K562 (cell line): Measurements from ENCODE around the gene TUSC7. TPM values are rescaled to one million over a fixed set of nuclear protein-coding genes. Genes with fewer than 3 reads are reported as not detected.

Source experiments
- ATAC-seq: fragments of 200-7000 bp; cut with Tn5 transposase; 3 replicates; pipeline ENCODE4 v1.9.1; 2020; ENCODE audit warnings: moderate library complexity
- Bru-seq: library from RNA; stranded (reverse); fragments of 400-500 nt; gene quantifications from one replicate; lab custom pipeline; 2021; lab: Mats Ljungman, UMichigan
- BruChase-seq, 2 experiments: library from RNA; stranded (reverse); fragments of 400-500 nt; gene quantifications; one replicate each; lab custom pipeline; 2021; lab: Mats Ljungman, UMichigan
- BruUV-seq: library from RNA; stranded (reverse); fragments of 400-500 nt; replicated peaks from 2 replicates; lab custom pipeline; 2021; lab: Mats Ljungman, UMichigan
- CTCF ChIA-PET: fragments of 300-600 bp; formaldehyde crosslinking; extraction: SDS; loops from one replicate; lab custom pipeline; 2021; ENCODE audit warnings: low intra/inter-chr PET ratio; lab: Yijun Ruan, JAX
- POLR2A ChIA-PET: fragments of 300-600, 350-650 bp; sonication (Branson Sonifier 250); formaldehyde crosslinking; extraction: SDS; loops from one replicate; lab custom pipeline; 2021; ENCODE audit warnings: antibody characterized with exemption, inconsistent platforms; lab: Yijun Ruan, JAX
- DNase-seq, 4 experiments: peaks; one replicate each; pipeline versions ENCODE4 v3.0.0 to v3.0.0-alpha.2; 2011 to 2018; ENCODE audit warnings: low spot score in 3 of 4, mixed read lengths in 3 of 4; ENCODE audit errors: extremely low read depth in 1 of 4
- FAIRE-seq: peaks from 2 replicates; lab custom pipeline; 2011; peaks lifted over from hg19 to GRCh38; lab: Jason Lieb, UNC
- H2AFZ ChIP-seq: 2 replicates; pipeline ENCODE4 v1.6.0; 2011; ENCODE audit warnings: low read depth, low read length, control low read depth, inconsistent platforms
- H3K27ac ChIP-seq: fragments of 200-600 bp; 3 replicates; pipeline ENCODE4 v1.8.0; 2011; ENCODE audit warnings: low read depth, mild to moderate bottlenecking, control low read depth, inconsistent platforms, low read length, moderate library complexity, mixed read lengths; ENCODE audit errors: extremely low read depth
- H3K27me3 ChIP-seq, 2 experiments: fragments of 300-600 bp in 1 of 2; 2 replicates in 1 of 2; 3 replicates in 1 of 2; pipeline versions ENCODE4 v1.6.0 to v1.8.0; 2011; ENCODE audit warnings: inconsistent platforms in 2 of 2, low read length in 2 of 2, mild to moderate bottlenecking in 1 of 2, mixed read lengths in 1 of 2, moderate library complexity in 1 of 2; ENCODE audit not compliant: control insufficient read depth in 2 of 2, insufficient read depth in 2 of 2
- H3K36me3 ChIP-seq: fragments of 300-600 bp; 3 replicates; pipeline ENCODE4 v1.8.0; 2011; ENCODE audit warnings: mild to moderate bottlenecking, low read length, inconsistent platforms; ENCODE audit not compliant: control insufficient read depth, insufficient read depth
- H3K4me1 ChIP-seq, 2 experiments: fragments of 200-600 bp in 1 of 2; replicated peaks in 1 of 2; 2 replicates in 1 of 2; 3 replicates in 1 of 2; pipeline versions ENCODE4 v1.5.1 to v1.8.0; 2011; ENCODE audit warnings: inconsistent platforms in 2 of 2, low read length in 2 of 2, mild to moderate bottlenecking in 1 of 2, mixed read lengths in 1 of 2, moderate library complexity in 1 of 2; ENCODE audit not compliant: control insufficient read depth in 2 of 2, insufficient read depth in 2 of 2
- H3K4me2 ChIP-seq: 2 replicates; pipeline ENCODE4 v1.6.1; 2011; ENCODE audit warnings: low read length, control low read depth, inconsistent platforms, mixed read lengths; ENCODE audit not compliant: insufficient read depth
- H3K4me3 ChIP-seq: fragments of 200-600 bp; sonication (generic), shearing (Covaris generic); 2 replicates; pipeline ENCODE4 v1.5.1; 2016; ENCODE audit warnings: control low read depth, inconsistent platforms
- H3K79me2 ChIP-seq: fragments of 200-600 bp; 3 replicates; pipeline ENCODE4 v1.8.0; 2011; ENCODE audit warnings: low read length, inconsistent platforms; ENCODE audit not compliant: control insufficient read depth, insufficient read depth
- H3K9ac ChIP-seq, 2 experiments: 2 replicates each; pipeline versions ENCODE4 v1.6.0 to v1.6.1; 2011; ENCODE audit warnings: low read depth in 2 of 2, low read length in 2 of 2, control low read depth in 1 of 2, inconsistent platforms in 1 of 2, mild to moderate bottlenecking in 1 of 2, mixed read lengths in 1 of 2; ENCODE audit not compliant: insufficient read depth in 1 of 2
- H3K9me1 ChIP-seq: one replicate; pipeline ENCODE4 v1.6.0; 2011; ENCODE audit warnings: inconsistent platforms, mild to moderate bottlenecking, low read length, moderate library complexity; ENCODE audit not compliant: control insufficient read depth, insufficient read depth
- H3K9me3 ChIP-seq: replicated peaks from 2 replicates; pipeline ENCODE4 v1.5.1; 2011; ENCODE audit warnings: low read depth, low read length, inconsistent platforms; ENCODE audit not compliant: control insufficient read depth, insufficient read depth
- H4K20me1 ChIP-seq: replicated peaks from 2 replicates; pipeline ENCODE4 v1.6.1; 2011; ENCODE audit warnings: low read length, inconsistent platforms, mixed read lengths; ENCODE audit not compliant: control insufficient read depth, insufficient read depth
- ARID1B ChIP-seq: fragments of 450-650 bp; IDR thresholded peaks from 2 replicates; pipeline ENCODE4 v1.6.1; 2016; ENCODE audit warnings: antibody characterized with exemption, mild to moderate bottlenecking, inconsistent platforms
- ATF7 ChIP-seq: fragments of 450-650 bp; IDR thresholded peaks from 2 replicates; pipeline ENCODE4 v1.7.1; 2014; ENCODE audit warnings: mild to moderate bottlenecking, moderate library complexity
- BDP1 ChIP-seq: IDR thresholded peaks from 3 replicates; pipeline ENCODE4 v1.6.1; 2011; ENCODE audit not compliant: insufficient read length, insufficient read depth
- E2F3 ChIP-seq: fragments of 250-450 bp; sonication (Bioruptor Pico); IDR thresholded peaks from 2 replicates; pipeline ENCODE4 v1.4.0; 2020; ENCODE audit warnings: mild to moderate bottlenecking
- EP400 ChIP-seq: fragments of 450-650 bp; IDR thresholded peaks from 2 replicates; pipeline ENCODE4 v1.6.1; 2017; ENCODE audit warnings: antibody characterized with exemption, mild to moderate bottlenecking, moderate library complexity
- KDM4B ChIP-seq, 2 experiments: fragments of 450-650 bp in 1 of 2; sonication (generic) in 1 of 2; IDR thresholded peaks; 2 replicates each; pipeline ENCODE4 v1.6.1; 2016 to 2017; ENCODE audit warnings: borderline replicate concordance in 2 of 2, antibody characterized with exemption in 1 of 2, low read depth in 1 of 2, mild to moderate bottlenecking in 1 of 2
- NFXL1 ChIP-seq: fragments of 450-650 bp; formaldehyde crosslinking; IDR thresholded peaks from 2 replicates; pipeline ENCODE4 v1.4.0; 2021; ENCODE audit warnings: mild to moderate bottlenecking
- RFX1 ChIP-seq: fragments of 450-650 bp; IDR thresholded peaks from 2 replicates; pipeline ENCODE4 v1.6.1; 2016; ENCODE audit warnings: mild to moderate bottlenecking, moderate library complexity
- SRSF9 ChIP-seq: fragments of 200-400 bp; formaldehyde crosslinking; IDR thresholded peaks from 2 replicates; pipeline ENCODE4 v1.6.1; 2017; ENCODE audit warnings: low read depth, low read length, borderline replicate concordance
- STAG1 ChIP-seq: sonication (generic); formaldehyde crosslinking; IDR thresholded peaks from 2 replicates; pipeline ENCODE4 v1.5.0; 2020; ENCODE audit warnings: missing genetic modification reagents, borderline replicate concordance
- ZBTB1 ChIP-seq: sonication (generic); formaldehyde crosslinking; IDR thresholded peaks from 2 replicates; pipeline ENCODE4 v1.8.1; 2023; ENCODE audit warnings: missing genetic modification reagents, low read depth, mild to moderate bottlenecking, borderline replicate concordance
- ZKSCAN3 ChIP-seq: fragments of 250-450 bp; sonication (Bioruptor Pico); IDR thresholded peaks from 2 replicates; pipeline ENCODE4 v1.4.0; 2020
- ZNF239 ChIP-seq: fragments of 250-450 bp; sonication (Bioruptor Pico); IDR thresholded peaks from 2 replicates; pipeline ENCODE4 v1.4.0; 2020; ENCODE audit warnings: mild to moderate bottlenecking
- WGBS: fragments of 100-300 bp; shearing (Covaris generic); methylation state at CpG from one replicate; pipeline ENCODE4 v1.1.6; 2016; ENCODE audit warnings: low coverage, mixed read lengths; ENCODE audit not compliant: insufficient coverage; ENCODE audit errors: missing lambda C conversion rate; 5-methylcytosine and 5-hydroxymethylcytosine counted together
- in situ Hi-C: fragments of 300-500 bp; cut with MboI; formaldehyde crosslinking; loops from 4 replicates; pipeline ENCODE4 v1.15.0; 2018; ENCODE audit warnings: inconsistent platforms, mixed read lengths
- intact Hi-C: fragments of 100-400 bp; cut with micrococcal nuclease; formaldehyde crosslinking; loops from 2 replicates; pipeline ENCODE4 v1.14.2; 2022
- long read RNA-seq, 3 experiments: library from polyadenylated mRNA in 2 of 3; library from RNA in 1 of 3; unstranded in 2 of 3; stranded (forward) in 1 of 3; transcript quantifications; one replicate each; pipeline ENCODE4 v2.0.0, GENCODE V29; 2019 to 2022
- polyA minus RNA-seq, 3 experiments: library from RNA; depleted of rRNA, polyadenylated mRNA; stranded (reverse); fragments of >200 nt; gene quantifications; 2 replicates each; pipeline ENCODE4 v1.2.3, GENCODE V29; 2011
- polyA plus RNA-seq, 8 experiments: library from polyadenylated mRNA; depleted of rRNA in 4 of 8; stranded (reverse) in 5 of 8; unstranded in 3 of 8; fragments of >200 nt; fragmentation: Nextera tagmentation in 2 of 8; fragmentation: Illumina TruSeq in 1 of 8; extraction: Ambion mirVana in 2 of 8; extraction: Trizol in 1 of 8; gene quantifications; 2 replicates each; pipeline versions ENCODE4 v1.2.1 to v1.2.3, GENCODE V29; 2011 to 2014; ENCODE audit warnings: inconsistent platforms in 1 of 8, missing spikeins in 1 of 8
- total RNA-seq, 7 experiments: library from RNA; depleted of rRNA in 6 of 7; stranded (reverse); fragments of >200 nt in 6 of 7; fragmentation: Illumina TruSeq in 2 of 7; extraction: Trizol in 2 of 7; gene quantifications; 2 replicates each; pipeline versions ENCODE4 v1.2.1 to v1.2.3, GENCODE V29; 2011 to 2021; ENCODE audit warnings: low replicate concordance in 1 of 7
- TF ChIP-seq, protein P1 (sequence below): fragments of 450-650 bp; IDR thresholded peaks from 2 replicates; pipeline ENCODE4 v1.6.1; 2016; ENCODE audit warnings: low read depth

Gene TUSC7
- total RNA-seq (2011; cell fraction: chromatin; rRNA removed; ENCODE audit: low replicate concordance), result not detected in 2 replicates
- total RNA-seq (2011; cell fraction: nucleolus; rRNA removed), result not detected in 2 replicates
- not detected in 2 replicates for total RNA-seq (2011; cell fraction: nucleoplasm; rRNA removed)
- total RNA-seq (2014; rRNA removed) (not detected in 2 replicates), total RNA-seq (2014; rRNA removed; fragmentation: Illumina TruSeq; extraction: Trizol) (not detected in 2 replicates), total RNA-seq (2015; rRNA removed; fragmentation: Illumina TruSeq; extraction: Trizol) (not detected in 2 replicates), total RNA-seq (2021) (not detected in 2 replicates), polyA plus RNA-seq (2011; rRNA removed) (not detected in 2 replicates), polyA plus RNA-seq (2014; fragmentation: Illumina TruSeq; extraction: Trizol) (not detected in 2 replicates), polyA plus RNA-seq (2014; fragmentation: Nextera tagmentation; extraction: Ambion mirVana) (not detected), polyA plus RNA-seq (2014; rRNA removed) (not detected in 2 replicates), polyA minus RNA-seq (2011; rRNA and poly(A)+ RNA removed) (not detected in 2 replicates), Bru-seq, nascent RNA (not detected), BruChase-seq, experiment 1, labeled RNA remaining after a 2-hour chase (not detected), BruChase-seq, experiment 2, labeled RNA remaining after a 6-hour chase (not detected)
- polyA plus RNA-seq (2011; cell fraction: cytosol; rRNA removed), result not detected in 2 replicates
- not detected in 2 replicates for polyA plus RNA-seq (2011; cell fraction: nucleus; rRNA removed)
- polyA plus RNA-seq (2012), result not detected in 2 replicates
- polyA minus RNA-seq (2011; cell fraction: cytosol; rRNA and poly(A)+ RNA removed), result not detected in 2 replicates
- polyA minus RNA-seq (2011; cell fraction: nucleus; rRNA and poly(A)+ RNA removed), result not detected in 2 replicates
- long read RNA-seq, experiment 1, result 0 reads
- long read RNA-seq, experiment 2, result 0 reads
- long read RNA-seq, experiment 3, result 0 reads

GRCh38 chr3:116709479-116709878 is at the start of gene TUSC7:
Gene TUSC7, plus strand, starts transcription at chr3:116709779.
- 0% methylated on average over 4 of the region's 4 CpGs for WGBS
- ATAC-seq (no peak), DNase-seq (no peak), FAIRE-seq (no peak)
- Histone ChIP-seq H3K9me1 (no peaks in the 10 kb centered on the region), H3K36me3 (no peaks in the 10 kb centered on the region), H3K4me3 (no peak within 1 kb of the TSS), H3K4me1 (no peaks in the 10 kb centered on the region), H3K27ac (no peak within 1 kb of the TSS), H3K9ac (no peak within 1 kb of the TSS), H3K27me3 (no peaks in the 10 kb centered on the region), H4K20me1 (no peaks in the 10 kb centered on the region), H3K9me3 (no peaks in the 10 kb centered on the region), H3K4me2 (no peak within 1 kb of the TSS), H2AFZ (no peak within 1 kb of the TSS), H3K79me2 (no peaks in the 10 kb centered on the region)
- intact Hi-C loops (no loop called here), in situ Hi-C loops (no loop called here)
- ChIA-PET CTCF (no interaction called here), POLR2A (no interaction called here)
- BruUV-seq, result no TSS peak
- TF ChIP-seq SRSF9 (no peak), STAG1 (no peak), ATF7 (no peak), ZKSCAN3 (CRISPR knock-in tag) (no peak), ZNF239 (CRISPR knock-in tag) (no peak), BDP1 (no peak), KDM4B (IDR thresholded peaks at IDR 0.05; ENCODE audit: borderline replicate concordance in 2 of 2, low read depth in 1 of 2) (no peak), ZBTB1 (CRISPR knock-in tag) (no peak), EP400 (no peak), E2F3 (CRISPR knock-in tag) (no peak), ARID1B (no peak), NFXL1 (no peak), RFX1 (no peak)
- TF ChIP-seq, protein P1, sequence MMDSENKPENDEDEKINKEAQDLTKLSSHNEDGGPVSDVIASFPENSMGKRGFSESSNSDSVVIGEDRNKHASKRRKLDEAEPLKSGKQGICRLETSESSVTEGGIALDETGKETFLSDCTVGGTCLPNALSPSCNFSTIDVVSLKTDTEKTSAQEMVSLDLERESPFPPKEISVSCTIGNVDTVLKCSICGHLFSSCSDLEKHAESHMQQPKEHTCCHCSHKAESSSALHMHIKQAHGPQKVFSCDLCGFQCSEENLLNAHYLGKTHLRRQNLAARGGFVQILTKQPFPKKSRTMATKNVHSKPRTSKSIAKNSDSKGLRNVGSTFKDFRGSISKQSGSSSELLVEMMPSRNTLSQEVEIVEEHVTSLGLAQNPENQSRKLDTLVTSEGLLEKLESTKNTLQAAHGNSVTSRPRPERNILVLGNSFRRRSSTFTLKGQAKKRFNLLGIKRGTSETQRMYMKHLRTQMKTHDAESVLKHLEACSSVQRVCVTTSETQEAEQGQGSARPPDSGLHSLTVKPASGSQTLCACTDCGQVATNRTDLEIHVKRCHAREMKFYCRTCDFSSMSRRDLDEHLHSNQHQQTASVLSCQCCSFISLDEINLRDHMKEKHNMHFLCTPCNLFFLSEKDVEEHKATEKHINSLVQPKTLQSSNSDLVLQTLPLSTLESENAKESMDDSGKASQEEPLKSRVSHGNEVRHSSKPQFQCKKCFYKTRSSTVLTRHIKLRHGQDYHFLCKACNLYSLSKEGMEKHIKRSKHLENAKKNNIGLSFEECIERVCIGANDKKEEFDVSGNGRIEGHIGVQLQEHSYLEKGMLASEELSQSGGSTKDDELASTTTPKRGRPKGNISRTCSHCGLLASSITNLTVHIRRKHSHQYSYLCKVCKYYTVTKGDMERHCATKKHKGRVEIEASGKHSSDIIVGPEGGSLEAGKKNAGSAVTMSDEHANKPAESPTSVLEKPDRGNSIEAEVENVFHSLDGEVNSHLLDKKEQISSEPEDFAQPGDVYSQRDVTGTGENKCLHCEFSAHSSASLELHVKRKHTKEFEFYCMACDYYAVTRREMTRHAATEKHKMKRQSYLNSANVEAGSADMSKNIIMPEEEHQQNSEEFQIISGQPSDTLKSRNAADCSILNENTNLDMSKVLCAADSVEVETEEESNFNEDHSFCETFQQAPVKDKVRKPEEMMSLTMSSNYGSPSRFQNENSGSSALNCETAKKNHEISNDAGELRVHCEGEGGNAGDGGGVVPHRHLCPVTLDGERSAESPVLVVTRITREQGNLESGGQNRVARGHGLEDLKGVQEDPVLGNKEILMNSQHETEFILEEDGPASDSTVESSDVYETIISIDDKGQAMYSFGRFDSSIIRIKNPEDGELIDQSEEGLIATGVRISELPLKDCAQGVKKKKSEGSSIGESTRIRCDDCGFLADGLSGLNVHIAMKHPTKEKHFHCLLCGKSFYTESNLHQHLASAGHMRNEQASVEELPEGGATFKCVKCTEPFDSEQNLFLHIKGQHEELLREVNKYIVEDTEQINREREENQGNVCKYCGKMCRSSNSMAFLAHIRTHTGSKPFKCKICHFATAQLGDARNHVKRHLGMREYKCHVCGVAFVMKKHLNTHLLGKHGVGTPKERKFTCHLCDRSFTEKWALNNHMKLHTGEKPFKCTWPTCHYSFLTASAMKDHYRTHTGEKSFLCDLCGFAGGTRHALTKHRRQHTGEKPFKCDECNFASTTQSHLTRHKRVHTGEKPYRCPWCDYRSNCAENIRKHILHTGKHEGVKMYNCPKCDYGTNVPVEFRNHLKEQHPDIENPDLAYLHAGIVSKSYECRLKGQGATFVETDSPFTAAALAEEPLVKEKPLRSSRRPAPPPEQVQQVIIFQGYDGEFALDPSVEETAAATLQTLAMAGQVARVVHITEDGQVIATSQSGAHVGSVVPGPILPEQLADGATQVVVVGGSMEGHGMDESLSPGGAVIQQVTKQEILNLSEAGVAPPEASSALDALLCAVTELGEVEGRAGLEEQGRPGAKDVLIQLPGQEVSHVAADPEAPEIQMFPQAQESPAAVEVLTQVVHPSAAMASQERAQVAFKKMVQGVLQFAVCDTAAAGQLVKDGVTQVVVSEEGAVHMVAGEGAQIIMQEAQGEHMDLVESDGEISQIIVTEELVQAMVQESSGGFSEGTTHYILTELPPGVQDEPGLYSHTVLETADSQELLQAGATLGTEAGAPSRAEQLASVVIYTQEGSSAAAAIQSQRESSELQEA, result no peak
